ENCODE results near the gene NHS.

DNA sequence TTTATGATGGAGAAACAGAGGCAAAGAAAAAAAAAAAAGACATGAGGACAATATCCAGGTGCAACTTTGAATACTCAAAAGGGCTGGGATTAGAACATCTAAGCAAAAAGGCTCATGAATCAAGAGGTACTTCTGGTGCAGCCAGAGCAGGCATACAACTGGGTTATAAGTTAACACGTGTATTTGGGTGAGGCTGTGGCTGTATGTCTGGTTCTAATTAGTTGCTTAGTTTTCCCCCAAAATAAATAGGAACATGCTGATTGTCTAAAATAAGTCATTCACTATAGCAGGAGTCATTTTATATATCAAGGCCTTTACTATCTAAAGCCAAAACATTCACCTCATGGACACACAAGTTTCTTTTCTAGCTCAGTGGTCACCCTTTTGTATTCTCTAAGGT, 20.2 kb downstream of the NHS start:
- TF ChIP-seq, protein P1, sequence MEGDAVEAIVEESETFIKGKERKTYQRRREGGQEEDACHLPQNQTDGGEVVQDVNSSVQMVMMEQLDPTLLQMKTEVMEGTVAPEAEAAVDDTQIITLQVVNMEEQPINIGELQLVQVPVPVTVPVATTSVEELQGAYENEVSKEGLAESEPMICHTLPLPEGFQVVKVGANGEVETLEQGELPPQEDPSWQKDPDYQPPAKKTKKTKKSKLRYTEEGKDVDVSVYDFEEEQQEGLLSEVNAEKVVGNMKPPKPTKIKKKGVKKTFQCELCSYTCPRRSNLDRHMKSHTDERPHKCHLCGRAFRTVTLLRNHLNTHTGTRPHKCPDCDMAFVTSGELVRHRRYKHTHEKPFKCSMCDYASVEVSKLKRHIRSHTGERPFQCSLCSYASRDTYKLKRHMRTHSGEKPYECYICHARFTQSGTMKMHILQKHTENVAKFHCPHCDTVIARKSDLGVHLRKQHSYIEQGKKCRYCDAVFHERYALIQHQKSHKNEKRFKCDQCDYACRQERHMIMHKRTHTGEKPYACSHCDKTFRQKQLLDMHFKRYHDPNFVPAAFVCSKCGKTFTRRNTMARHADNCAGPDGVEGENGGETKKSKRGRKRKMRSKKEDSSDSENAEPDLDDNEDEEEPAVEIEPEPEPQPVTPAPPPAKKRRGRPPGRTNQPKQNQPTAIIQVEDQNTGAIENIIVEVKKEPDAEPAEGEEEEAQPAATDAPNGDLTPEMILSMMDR (IDR thresholded peaks at IDR 0.05): no peak
- no peak for TF ChIP-seq ZFX (IDR thresholded peaks at IDR 0.05; ENCODE audit: borderline replicate concordance)
